HEK293 (cell line): ENCODE results near the gene NAGLU.

Experiments
- AEBP2 ChIP-seq: fragments of 450-650 bp; formaldehyde crosslinking; IDR thresholded peaks from 2 replicates; pipeline ENCODE4 v1.5.1; 2016; ENCODE audit warnings: missing biosample characterization, missing genetic modification characterization, borderline replicate concordance
- GLI4 ChIP-seq: fragments of 450-650 bp; formaldehyde crosslinking; IDR thresholded peaks from 2 replicates; pipeline ENCODE4 v1.5.1; 2016; ENCODE audit warnings: missing biosample characterization, missing genetic modification characterization
- HIC1 ChIP-seq: fragments of 450-650 bp; formaldehyde crosslinking; IDR thresholded peaks from 2 replicates; pipeline ENCODE4 v1.5.1; 2016; ENCODE audit warnings: missing biosample characterization, missing genetic modification characterization
- KLF1 ChIP-seq: fragments of 450-650 bp; formaldehyde crosslinking; IDR thresholded peaks from 2 replicates; pipeline ENCODE4 v1.5.1; 2016; ENCODE audit warnings: missing biosample characterization, missing genetic modification characterization
- KLF10 ChIP-seq: fragments of 450-650 bp; IDR thresholded peaks from 2 replicates; pipeline ENCODE4 v1.5.1; 2018; ENCODE audit warnings: missing biosample characterization, mild to moderate bottlenecking, missing genetic modification characterization
- KLF16 ChIP-seq: fragments of 450-650 bp; formaldehyde crosslinking; IDR thresholded peaks from 2 replicates; pipeline ENCODE4 v1.5.1; 2017; ENCODE audit warnings: missing biosample characterization, missing genetic modification characterization
- KLF17 ChIP-seq: fragments of 450-650 bp; formaldehyde crosslinking; IDR thresholded peaks from 2 replicates; pipeline ENCODE4 v1.5.1; 2016; ENCODE audit warnings: missing biosample characterization, missing genetic modification characterization
- KLF7 ChIP-seq: fragments of 450-650 bp; formaldehyde crosslinking; IDR thresholded peaks from 2 replicates; pipeline ENCODE4 v1.5.1; 2016; ENCODE audit warnings: missing biosample characterization, missing genetic modification characterization, borderline replicate concordance
- OSR2 ChIP-seq: fragments of 450-650 bp; formaldehyde crosslinking; IDR thresholded peaks from 2 replicates; pipeline ENCODE4 v1.5.1; 2016; ENCODE audit warnings: missing biosample characterization, missing genetic modification characterization
- PBX3 ChIP-seq: sonication (generic); formaldehyde crosslinking; IDR thresholded peaks from 2 replicates; pipeline ENCODE4 v1.8.1; 2022; ENCODE audit warnings: mild to moderate bottlenecking, moderate library complexity, missing genetic modification reagents
- REST ChIP-seq: fragments of 450-650 bp; formaldehyde crosslinking; IDR thresholded peaks from 2 replicates; pipeline ENCODE4 v1.5.1; 2016; ENCODE audit warnings: missing biosample characterization, missing genetic modification characterization
- TRIM28 ChIP-seq: IDR thresholded peaks from 2 replicates; pipeline ENCODE4 v1.6.1; 2011; ENCODE audit warnings: low read length, control low read depth, borderline replicate concordance
- YY1 ChIP-seq: fragments of 450-650 bp; formaldehyde crosslinking; IDR thresholded peaks from 2 replicates; pipeline ENCODE4 v1.5.1; 2018; ENCODE audit warnings: missing biosample characterization, missing genetic modification characterization
- ZNF169 ChIP-seq: fragments of 450-650 bp; formaldehyde crosslinking; IDR thresholded peaks from 2 replicates; pipeline ENCODE4 v1.5.1; 2016; ENCODE audit warnings: missing biosample characterization, missing genetic modification characterization
- ZNF23 ChIP-seq: fragments of 450-650 bp; formaldehyde crosslinking; IDR thresholded peaks from 2 replicates; pipeline ENCODE4 v1.5.1; 2016; ENCODE audit warnings: missing biosample characterization, missing genetic modification characterization, borderline replicate concordance
- ZNF24 ChIP-seq: fragments of 450-650 bp; formaldehyde crosslinking; IDR thresholded peaks from 2 replicates; pipeline ENCODE4 v1.5.1; 2016; ENCODE audit warnings: missing biosample characterization, missing genetic modification characterization
- ZNF324 ChIP-seq: fragments of 450-650 bp; formaldehyde crosslinking; IDR thresholded peaks from 2 replicates; pipeline ENCODE4 v1.5.1; 2016; ENCODE audit warnings: missing biosample characterization, missing genetic modification characterization
- ZNF37A ChIP-seq: fragments of 450-650 bp; IDR thresholded peaks from 2 replicates; pipeline ENCODE4 v1.5.1; 2018; ENCODE audit warnings: missing biosample characterization, missing genetic modification characterization
- ZNF391 ChIP-seq: fragments of 450-650 bp; formaldehyde crosslinking; IDR thresholded peaks from 2 replicates; pipeline ENCODE4 v1.5.1; 2016; ENCODE audit warnings: low read depth, missing biosample characterization, missing genetic modification characterization, borderline replicate concordance
- ZNF394 ChIP-seq: fragments of 450-650 bp; formaldehyde crosslinking; IDR thresholded peaks from 2 replicates; pipeline ENCODE4 v1.5.1; 2016; ENCODE audit warnings: missing biosample characterization, missing genetic modification characterization, mild to moderate bottlenecking, moderate library complexity, borderline replicate concordance
- ZNF558 ChIP-seq: fragments of 450-650 bp; formaldehyde crosslinking; IDR thresholded peaks from 2 replicates; pipeline ENCODE4 v1.5.1; 2016; ENCODE audit warnings: missing biosample characterization, missing genetic modification characterization
- ZNF664 ChIP-seq: fragments of 450-650 bp; formaldehyde crosslinking; IDR thresholded peaks from 2 replicates; pipeline ENCODE4 v1.5.1; 2016; ENCODE audit warnings: missing biosample characterization, missing genetic modification characterization
- ZNF692 ChIP-seq: fragments of 450-650 bp; formaldehyde crosslinking; IDR thresholded peaks from 2 replicates; pipeline ENCODE4 v1.5.1; 2016; ENCODE audit warnings: missing biosample characterization, missing genetic modification characterization
- ZNF701 ChIP-seq: fragments of 450-650 bp; formaldehyde crosslinking; IDR thresholded peaks from 2 replicates; pipeline ENCODE4 v1.5.1; 2016; ENCODE audit warnings: missing biosample characterization, missing genetic modification characterization
- ZNF830 ChIP-seq: fragments of 450-650 bp; IDR thresholded peaks from 2 replicates; pipeline ENCODE4 v1.5.0; 2018; ENCODE audit warnings: missing biosample characterization, missing genetic modification characterization, low read depth, mild to moderate bottlenecking, moderate library complexity
- ZNF843 ChIP-seq: fragments of 450-650 bp; formaldehyde crosslinking; IDR thresholded peaks from 2 replicates; pipeline ENCODE4 v1.5.1; 2016; ENCODE audit warnings: missing biosample characterization, missing genetic modification characterization
- ZSCAN18 ChIP-seq: fragments of 450-650 bp; formaldehyde crosslinking; IDR thresholded peaks from 2 replicates; pipeline ENCODE4 v1.5.1; 2016; ENCODE audit warnings: missing biosample characterization, missing genetic modification characterization
- ZSCAN23 ChIP-seq: fragments of 450-650 bp; formaldehyde crosslinking; IDR thresholded peaks from 2 replicates; pipeline ENCODE4 v1.5.1; 2016; ENCODE audit warnings: missing biosample characterization, missing genetic modification characterization

The NAGLU gene

GRCh38 chr17:42561897-42562387 is 25.9 kb downstream of the NAGLU start, which contains the start of gene COASY (continued):
- 0 out of 2 replicates have a peak, but pooled peaks have one; percentile 46 for TF ChIP-seq ZNF843 (tag by site-specific recombination)
- peak; percentile 62; the same call in 1 of the 2 replicates for TF ChIP-seq HIC1 (tag by site-specific recombination)
- TF ChIP-seq ZNF692 = no peak; the same call in 1 of the 2 replicates
- 0 out of 2 replicates have a peak, but pooled peaks have one; percentile 74 for TF ChIP-seq TRIM28
- TF ChIP-seq PBX3 (CRISPR knock-in tag) = no peak
- TF ChIP-seq ZSCAN23 (tag by site-specific recombination) = 0 out of 2 replicates have a peak, but pooled peaks have one; percentile 5
- no peak for TF ChIP-seq AEBP2 (tag by site-specific recombination)
- TF ChIP-seq KLF10 (tag by site-specific recombination) = peak; percentile 62; the same call in 1 of the 2 replicates
- TF ChIP-seq ZNF169 = no peak
- no peak for TF ChIP-seq ZSCAN18
- peak; percentile 96 for TF ChIP-seq KLF16 (tag by site-specific recombination)
- TF ChIP-seq ZNF394 (tag by site-specific recombination) = peak; percentile 56
- peak; percentile 69 for TF ChIP-seq KLF1 (tag by site-specific recombination)
- peak; percentile 65 for TF ChIP-seq KLF17 (tag by site-specific recombination)
- peak; percentile 16; the same call in 1 of the 2 replicates for TF ChIP-seq ZNF24 (tag by site-specific recombination)
- no peak; the same call in 1 of the 2 replicates for TF ChIP-seq YY1 (tag by site-specific recombination)
- TF ChIP-seq ZNF37A (tag by site-specific recombination) = no peak
- no peak for TF ChIP-seq ZNF391 (tag by site-specific recombination)
- no peak for TF ChIP-seq ZNF664 (tag by site-specific recombination)
- TF ChIP-seq REST (tag by site-specific recombination) = no peak
- peak; percentile 59; the same call in 1 of the 2 replicates for TF ChIP-seq ZNF558 (tag by site-specific recombination)
- no peak for TF ChIP-seq ZNF830 (tag by site-specific recombination)
- peak; percentile 96 for TF ChIP-seq KLF7 (tag by site-specific recombination)
- 0 out of 2 replicates have a peak, but pooled peaks have one; percentile 7 for TF ChIP-seq GLI4 (tag by site-specific recombination)
- TF ChIP-seq ZNF701 (tag by site-specific recombination) = no peak
- no peak for TF ChIP-seq ZNF23 (tag by site-specific recombination)
- no peak for TF ChIP-seq OSR2
- peak; percentile 68; the same call in 1 of the 2 replicates for TF ChIP-seq ZNF324 (tag by site-specific recombination)
